ENCODE data around the gene STAT6. TPM values are rescaled to one million over a fixed set of nuclear protein-coding genes. Genes with fewer than 3 reads are reported as not detected.

The STAT6 gene
- total and polyA plus RNA-seq, 2 donors (not counting 1 experiment from before 2014, with no cell fraction given), result 544 to 736 TPM

- H3K9me3 Mint-ChIP-seq (ENCODE audit: insufficient read depth), result no peaks in the 10 kb centered on the region
- Histone ChIP-seq H3K9me3 (ENCODE audit: control extremely low read depth in 1 of 3, control insufficient read depth in 2 of 3, insufficient read depth in 1 of 3, low read length in 2 of 3) (peaks cover 0 to 3% (median 0%) of the 10 kb centered on the region in 3 donors), H2AFZ (ENCODE audit: insufficient read depth, low read depth, low read length, poor library complexity, severe bottlenecking) (no peak overlapping the region), H3K27ac (ENCODE audit: low read length in 2 of 2) (no peak overlapping the region), H3K4me1 (ENCODE audit: control insufficient read depth in 2 of 2, insufficient read depth in 2 of 2, low read length in 2 of 2) (peaks cover 4 to 14% of the 10 kb centered on the region in 2 donors), H4K20me1 (ENCODE audit: control insufficient read depth, insufficient read depth, low read length, poor library complexity, severe bottlenecking) (no peaks in the 10 kb centered on the region), H3K4me3 (ENCODE audit: control extremely low read depth in 1 of 5, extremely low read depth in 1 of 5, insufficient read depth in 1 of 5, low read depth in 2 of 5, low read length in 4 of 5) (no peak overlapping the region), H3K79me2 (ENCODE audit: control insufficient read depth, insufficient read depth, low read length) (no peaks in the 10 kb centered on the region), H3K36me3 (replicated peaks in 1 of 2; ENCODE audit: control extremely low read depth in 1 of 2, control insufficient read depth in 1 of 2, extremely low read depth in 1 of 2, insufficient read depth in 2 of 2, low read length in 1 of 2) (no peaks in the 10 kb centered on the region), H3K9ac (ENCODE audit: low read length) (no peak overlapping the region), H3K4me2 (replicated peaks; ENCODE audit: low read depth, low read length, poor library complexity, severe bottlenecking) (no peak overlapping the region), H3K27me3 (replicated peaks in 1 of 4; ENCODE audit: control extremely low read depth in 1 of 4, control insufficient read depth in 3 of 4, insufficient read depth in 4 of 4, low read length in 3 of 4) (no peaks in the 10 kb centered on the region)
- H3K27ac Mint-ChIP-seq, result no peak overlapping the region
- DNase-seq, result no peak
- TF ChIP-seq EZH2 (IDR thresholded peaks at IDR 0.05; ENCODE audit: borderline replicate concordance, insufficient read depth, low read depth, low read length, poor library complexity, severe bottlenecking) (no peak), CTCF (IDR thresholded peaks at IDR 0.05) (no peak)
- ATAC-seq (ENCODE audit: low read depth), result no peak
- no CpG with 5 or more reads among the region's 1 CpG for WGBS (ENCODE audit: insufficient coverage)
- intact Hi-C loops (cut with micrococcal nuclease), result no loop called here
- H3K4me1 Mint-ChIP-seq, result peaks cover 9% of the 10 kb centered on the region
- H3K27me3 Mint-ChIP-seq, result peaks cover 9% of the 10 kb centered on the region
- CTCF ChIA-PET, result no interaction called here
- POLR2A ChIA-PET, result no interaction called here
- no peak overlapping the region for H3K4me3 Mint-ChIP-seq
Observed at GRCh38 chr12:57153415-57153997, 42.3 kb upstream of the STAT6 start.

- Histone ChIP-seq H3K4me2 (replicated peaks; ENCODE audit: low read depth, low read length, poor library complexity, severe bottlenecking) (no peak overlapping the region), H3K27me3 (replicated peaks in 1 of 4; ENCODE audit: control extremely low read depth in 1 of 4, control insufficient read depth in 3 of 4, insufficient read depth in 4 of 4, low read length in 3 of 4) (no peaks in the 10 kb centered on the region), H4K20me1 (ENCODE audit: control insufficient read depth, insufficient read depth, low read length, poor library complexity, severe bottlenecking) (no peaks in the 10 kb centered on the region), H3K9ac (ENCODE audit: low read length) (no peak overlapping the region), H3K27ac (ENCODE audit: low read length in 2 of 2) (no peak overlapping the region), H3K9me3 (ENCODE audit: control extremely low read depth in 1 of 3, control insufficient read depth in 2 of 3, insufficient read depth in 1 of 3, low read length in 2 of 3) (peaks cover 0 to 2% (median 0%) of the 10 kb centered on the region in 3 donors), H3K4me1 (ENCODE audit: control insufficient read depth in 2 of 2, insufficient read depth in 2 of 2, low read length in 2 of 2) (peaks cover 0 to 7% of the 10 kb centered on the region in 2 donors), H3K36me3 (replicated peaks in 1 of 2; ENCODE audit: control extremely low read depth in 1 of 2, control insufficient read depth in 1 of 2, extremely low read depth in 1 of 2, insufficient read depth in 2 of 2, low read length in 1 of 2) (no peaks in the 10 kb centered on the region), H3K79me2 (ENCODE audit: control insufficient read depth, insufficient read depth, low read length) (no peaks in the 10 kb centered on the region), H3K4me3 (ENCODE audit: control extremely low read depth in 1 of 5, extremely low read depth in 1 of 5, insufficient read depth in 1 of 5, low read depth in 2 of 5, low read length in 4 of 5) (no peak overlapping the region), H2AFZ (ENCODE audit: insufficient read depth, low read depth, low read length, poor library complexity, severe bottlenecking) (no peak overlapping the region)
- TF ChIP-seq CTCF (IDR thresholded peaks at IDR 0.05) (no peak), EZH2 (IDR thresholded peaks at IDR 0.05; ENCODE audit: borderline replicate concordance, insufficient read depth, low read depth, low read length, poor library complexity, severe bottlenecking) (no peak)
- 92% methylated on average over 2 of the region's 4 CpGs for WGBS (ENCODE audit: insufficient coverage)
- intact Hi-C loops (cut with micrococcal nuclease), result no loop called here
- Mint-ChIP-seq H3K27me3 (peaks cover 7% of the 10 kb centered on the region), H3K4me1 (peaks cover 4% of the 10 kb centered on the region), H3K27ac (no peak overlapping the region), H3K9me3 (ENCODE audit: insufficient read depth) (no peaks in the 10 kb centered on the region), H3K4me3 (no peak overlapping the region)
- ChIA-PET CTCF (interaction anchor here (0.9 kb wide), 1 partner anchor 40 kb away, joined by 3 read pairs; no protein-coding TSS in a partner anchor), POLR2A (no interaction called here)
- no peak for DNase-seq
- no peak for ATAC-seq (ENCODE audit: low read depth)
Observed at GRCh38 chr12:57152639-57153038, 41.5 kb upstream of the STAT6 start.

Measured in B cell (primary cell).